ENCODE measurements around the gene RNF166. TPM values are rescaled to one million over a fixed set of nuclear protein-coding genes. Genes with fewer than 3 reads are reported as not detected.
A peak's percentile ranks its signal among the peaks of the same experiment; 100 is the strongest.

Gene RNF166
- total and polyA plus RNA-seq, 2 of the 13 experiments (the other 11 are each of a cell fraction or from before 2014, with no cell fraction given) = 21.4 to 23.0 TPM

GRCh38 chr16:88650749-88651275 is 55.4 kb downstream of the RNF166 start, which contains the start of gene CYBA (continued):
- 0 out of 2 replicates have a peak, but pooled peaks have one; percentile 23 for TF ChIP-seq ZHX2 (IDR thresholded peaks at IDR 0.05; ENCODE audit: low read depth)
- TF ChIP-seq ZHX2 (CRISPR knock-in tag; IDR thresholded peaks at IDR 0.05; ENCODE audit: borderline replicate concordance) = no peak; the same call in 1 of the 2 replicates
- TF ChIP-seq ZNF605 (CRISPR knock-in tag; IDR thresholded peaks at IDR 0.05) = peak; percentile 75
- TF ChIP-seq PCBP2 (optimal IDR thresholded peaks at IDR 0.05; ENCODE audit: low read depth, low read length, poor library complexity, severe bottlenecking) = no peak
- no peak for TF ChIP-seq SMAD1 (CRISPR knock-in tag; IDR thresholded peaks at IDR 0.05; ENCODE audit: borderline replicate concordance, low read depth)
- peak; percentile 40 for TF ChIP-seq IKZF4 (CRISPR knock-in tag; IDR thresholded peaks at IDR 0.05; ENCODE audit: borderline replicate concordance, low read depth, not compliant biosample characterization)
- TF ChIP-seq ZBTB42 (CRISPR knock-in tag; IDR thresholded peaks at IDR 0.05) = peak; percentile 11; the same call in 1 of the 2 replicates
- TF ChIP-seq ZNF746 (CRISPR knock-in tag; IDR thresholded peaks at IDR 0.05) = peak; percentile 19; the same call in 1 of the 2 replicates
- no peak for TF ChIP-seq POLR2AphosphoS2 (IDR thresholded peaks at IDR 0.05; ENCODE audit: low read depth, low read length)
- no peak for TF ChIP-seq SRSF1 (optimal IDR thresholded peaks at IDR 0.05; ENCODE audit: low read depth, low read length)
- no peak for TF ChIP-seq ATAD3A (CRISPR knock-in tag; IDR thresholded peaks at IDR 0.05)
- no peak; the same call in 1 of the 2 replicates for TF ChIP-seq ZBTB4 (CRISPR knock-in tag; IDR thresholded peaks at IDR 0.05; ENCODE audit: borderline replicate concordance)
- no peak for TF ChIP-seq MLXIP (CRISPR knock-in tag; IDR thresholded peaks at IDR 0.05; ENCODE audit: borderline replicate concordance)
- TF ChIP-seq BHLHE40 (IDR thresholded peaks at IDR 0.05; ENCODE audit: low read length) = no peak; the same call in 1 of the 2 replicates
- 0 out of 2 replicates have a peak, but pooled peaks have one; percentile 62 for TF ChIP-seq KLF12 (CRISPR knock-in tag; IDR thresholded peaks at IDR 0.05; ENCODE audit: borderline replicate concordance)
